ENCODE results near the gene FAM131C.
A peak's percentile ranks its signal among the peaks of the same experiment; 100 is the strongest.

FAM131C gene

GRCh38 chr1:16078925-16079656, 5.6 kb upstream of the FAM131C start:
- DNase-seq (ENCODE audit: low read depth): no peak
- no peak overlapping the region for H3K4me3 ChIP-seq (ENCODE audit: low read length)
- peak; percentile 91 for TF ChIP-seq CTCF (conservative IDR thresholded peaks at IDR 0.05; ENCODE audit: low read depth, low read length)

GRCh38 chr1:16077406-16078245, 4.2 kb upstream of the FAM131C start:
- no peak for DNase-seq (ENCODE audit: low read depth)
- no peak for TF ChIP-seq CTCF (conservative IDR thresholded peaks at IDR 0.05; ENCODE audit: low read depth, low read length)
- no peak overlapping the region for H3K4me3 ChIP-seq (ENCODE audit: low read length)

GRCh38 chr1:16076865-16077238, 3.4 kb upstream of the FAM131C start:
- H3K4me3 ChIP-seq (ENCODE audit: low read length): no peak overlapping the region
- TF ChIP-seq CTCF (conservative IDR thresholded peaks at IDR 0.05; ENCODE audit: low read depth, low read length): no peak
- DNase-seq (ENCODE audit: low read depth): no peak

- no peak overlapping the region for H3K4me3 ChIP-seq (ENCODE audit: low read length)
- DNase-seq (ENCODE audit: low read depth): no peak
- no peak for TF ChIP-seq CTCF (conservative IDR thresholded peaks at IDR 0.05; ENCODE audit: low read depth, low read length)
Observed at GRCh38 chr1:16076031-16076864, 2.8 kb upstream of the FAM131C start.

- TF ChIP-seq CTCF (conservative IDR thresholded peaks at IDR 0.05; ENCODE audit: low read depth, low read length): no peak
- H3K4me3 ChIP-seq (ENCODE audit: low read length): no peak overlapping the region
- no peak for DNase-seq (ENCODE audit: low read depth)
Observed at GRCh38 chr1:16075337-16076030, 2.0 kb upstream of the FAM131C start.

- H3K4me3 ChIP-seq (ENCODE audit: low read length): no peak overlapping the region
- no peak for TF ChIP-seq CTCF (conservative IDR thresholded peaks at IDR 0.05; ENCODE audit: low read depth, low read length)
Observed at GRCh38 chr1:16074217-16074616, 766 bp upstream of the FAM131C start.

More at GRCh38 chr1:16074217-16074616, 766 bp upstream of the FAM131C start:
- DNase-seq (ENCODE audit: low read depth): no peak

Data from retinal pigment epithelial cell (primary cell).